GM23338 (cell line): ENCODE measurements around the gene LRRC27. TPM values are rescaled to one million over a fixed set of nuclear protein-coding genes. Genes with fewer than 3 reads are reported as not detected.

Source experiments
- ATAC-seq: fragments of 200-7000 bp; cut with Tn5 transposase; 3 replicates; pipeline ENCODE4 v1.9.1; 2020
- DNase-seq: peaks from one replicate; pipeline ENCODE4 v3.0.0-alpha.2; 2015; ENCODE audit warnings: low spot score
- H2AFZ ChIP-seq: fragments of 200-600 bp; sonication (generic); 2 replicates; pipeline ENCODE4 v1.8.0; 2016; ENCODE audit warnings: antibody characterized with exemption, mild to moderate bottlenecking, moderate library complexity
- H3F3A ChIP-seq: fragments of 200-600 bp; sonication (generic); replicated peaks from 2 replicates; pipeline ENCODE4 v1.8.0; 2017; ENCODE audit warnings: antibody characterized with exemption, mixed run types, low read depth
- H3K27ac ChIP-seq: fragments of 200-600 bp; sonication (generic); 2 replicates; pipeline ENCODE4 v1.6.1; 2016; ENCODE audit warnings: low read depth
- H3K27me3 ChIP-seq: fragments of 200-600 bp; sonication (generic); 2 replicates; pipeline ENCODE4 v1.8.0; 2016; ENCODE audit warnings: mild to moderate bottlenecking, mixed run types, moderate library complexity; ENCODE audit not compliant: insufficient read depth
- H3K36me3 ChIP-seq: fragments of 200-600 bp; sonication (generic); 2 replicates; pipeline ENCODE4 v1.8.0; 2016; ENCODE audit warnings: mild to moderate bottlenecking; ENCODE audit not compliant: insufficient read depth
- H3K4me1 ChIP-seq: fragments of 200-600 bp; sonication (generic); 2 replicates; pipeline ENCODE4 v1.8.0; 2016; ENCODE audit warnings: mild to moderate bottlenecking, moderate library complexity; ENCODE audit not compliant: insufficient read depth
- H3K4me2 ChIP-seq: fragments of 200-600 bp; sonication (generic); 2 replicates; pipeline ENCODE4 v1.7.1; 2017; ENCODE audit warnings: mixed run types
- H3K4me3 ChIP-seq: fragments of 200-600 bp; sonication (generic); 2 replicates; pipeline ENCODE4 v1.6.1; 2016; ENCODE audit warnings: mixed run types
- H3K79me2 ChIP-seq: fragments of 200-600 bp; sonication (generic); replicated peaks from 2 replicates; pipeline ENCODE4 v1.8.0; 2017; ENCODE audit warnings: mild to moderate bottlenecking; ENCODE audit not compliant: insufficient read depth
- H3K9me2 ChIP-seq: fragments of 200-600 bp; sonication (generic); 2 replicates; pipeline ENCODE4 v1.8.0; 2017; ENCODE audit not compliant: insufficient read depth
- H4K20me1 ChIP-seq: fragments of 200-600 bp; sonication (generic); replicated peaks from 2 replicates; pipeline ENCODE4 v1.8.0; 2017; ENCODE audit warnings: mild to moderate bottlenecking; ENCODE audit not compliant: insufficient read depth
- H3K27ac Mint-ChIP-seq: 2 replicates; pipeline ENCODE4 v1.8.0; 2020; ENCODE audit warnings: inconsistent platforms, mild to moderate bottlenecking, moderate library complexity, mixed read lengths
- H3K27me3 Mint-ChIP-seq: 3 replicates; pipeline ENCODE4 v1.8.0; 2022; ENCODE audit warnings: low read depth, mild to moderate bottlenecking, moderate library complexity, mixed read lengths, inconsistent platforms; ENCODE audit not compliant: insufficient read depth, poor library complexity
- H3K36me3 Mint-ChIP-seq: 3 replicates; pipeline ENCODE4 v1.8.0; 2021; ENCODE audit warnings: low read depth, mild to moderate bottlenecking, inconsistent platforms, moderate library complexity, mixed read lengths
- H3K4me1 Mint-ChIP-seq: 3 replicates; pipeline ENCODE4 v1.8.0; 2020; ENCODE audit warnings: mild to moderate bottlenecking, inconsistent platforms, mixed read lengths
- H3K4me3 Mint-ChIP-seq: 3 replicates; pipeline ENCODE4 v1.8.0; 2021; ENCODE audit warnings: moderate library complexity, mild to moderate bottlenecking, inconsistent platforms, mixed read lengths
- H3K9me3 Mint-ChIP-seq: 3 replicates; pipeline ENCODE4 v1.8.0; 2020; ENCODE audit warnings: moderate library complexity, mild to moderate bottlenecking, inconsistent platforms, mixed read lengths
- CREB1 ChIP-seq: fragments of 250-450 bp; sonication (Bioruptor Pico); IDR thresholded peaks from 2 replicates; pipeline ENCODE4 v1.5.0; 2020; ENCODE audit warnings: low read depth, mild to moderate bottlenecking, moderate library complexity
- EZH2 ChIP-seq: fragments of 200-600 bp; sonication (generic); IDR thresholded peaks from one replicate; pipeline ENCODE4 v1.8.0; 2017; ENCODE audit warnings: antibody characterized with exemption, mild to moderate bottlenecking, low read depth; ENCODE audit not compliant: unreplicated experiment
- EZH2phosphoT487 ChIP-seq: fragments of 200-600 bp; sonication (generic); IDR thresholded peaks from one replicate; pipeline ENCODE4 v1.8.1; 2018; ENCODE audit warnings: antibody characterized with exemption; ENCODE audit not compliant: unreplicated experiment
- JUNB ChIP-seq: IDR thresholded peaks from one replicate; pipeline ENCODE4 v1.6.1; 2016; ENCODE audit warnings: antibody characterized with exemption; ENCODE audit not compliant: unreplicated experiment
- NANOG ChIP-seq: IDR thresholded peaks from 2 replicates; pipeline ENCODE4 v1.6.1; 2016; ENCODE audit warnings: antibody characterized with exemption, borderline replicate concordance
- POLR2AphosphoS5 ChIP-seq: IDR thresholded peaks from 2 replicates; pipeline ENCODE4 v1.6.1; 2016; ENCODE audit warnings: antibody characterized with exemption, low read depth
- STAT1 ChIP-seq: IDR thresholded peaks from one replicate; pipeline ENCODE4 v1.6.1; 2016; ENCODE audit warnings: antibody characterized with exemption; ENCODE audit not compliant: unreplicated experiment
- ZNF114 ChIP-seq: fragments of 250-450 bp; sonication (Bioruptor Pico); IDR thresholded peaks from 2 replicates; pipeline ENCODE4 v1.5.0; 2020; ENCODE audit warnings: mild to moderate bottlenecking, moderate library complexity
- ZNF331 ChIP-seq: fragments of 250-450 bp; sonication (Bioruptor Pico); IDR thresholded peaks from 2 replicates; pipeline ENCODE4 v1.5.0; 2020; ENCODE audit warnings: low read depth, mild to moderate bottlenecking, moderate library complexity
- polyA plus RNA-seq: library from polyadenylated mRNA; unstranded; fragments of >200 nt; fragmentation: Nextera tagmentation; extraction: Ambion mirVana; gene quantifications from 2 replicates; pipeline ENCODE4 v1.2.1, GENCODE V29; 2016
- total RNA-seq: library from RNA; depleted of rRNA; stranded (reverse); fragments of >200 nt; shearing (Covaris generic); gene quantifications from 2 replicates; pipeline ENCODE4 v1.2.3, GENCODE V29; 2014
- TF ChIP-seq, protein P1 (sequence below), 2 experiments: fragments of 200-600 bp in 1 of 2; sonication (generic) in 1 of 2; conservative IDR thresholded peaks; 2 replicates each; pipeline versions ENCODE4 v1.5.1 to v1.6.1; 2016 to 2017; ENCODE audit warnings: antibody characterized with exemption in 2 of 2, low read depth in 2 of 2, mild to moderate bottlenecking in 2 of 2, moderate library complexity in 1 of 2
- TF ChIP-seq, protein P2 (sequence below): IDR thresholded peaks from one replicate; pipeline ENCODE4 v1.6.1; 2018; ENCODE audit warnings: antibody characterized with exemption; ENCODE audit not compliant: unreplicated experiment
- TF ChIP-seq, protein P3 (sequence below): IDR thresholded peaks from 2 replicates; pipeline ENCODE4 v1.6.1; 2016; ENCODE audit warnings: antibody characterized with exemption

The LRRC27 gene
- total and polyA plus RNA-seq, 2 experiments from 2014 or later = 2.9 to 3.5 TPM

GRCh38 chr10:132342553-132342952 is 10.6 kb downstream of the LRRC27 start:
- Mint-ChIP-seq H3K27ac (no peak overlapping the region), H3K4me3 (no peak overlapping the region), H3K27me3 (peaks cover 2% of the 10 kb centered on the region), H3K36me3 (peaks cover 3% of the 10 kb centered on the region; the same call in 1 of the 3 replicates), H3K4me1 (peaks cover 5% of the 10 kb centered on the region), H3K9me3 (no peaks in the 10 kb centered on the region)
- ATAC-seq = no peak
- no peak overlapping the region for H3K4me2 ChIP-seq
- H4K20me1 ChIP-seq = no peaks in the 10 kb centered on the region
- H3K27ac ChIP-seq = no peak overlapping the region
- no peak for DNase-seq
- no peaks in the 10 kb centered on the region for H3F3A ChIP-seq
- H3K27me3 ChIP-seq = no peaks in the 10 kb centered on the region
- H3K4me3 ChIP-seq = no peak overlapping the region
- H3K9me2 ChIP-seq = no peaks in the 10 kb centered on the region
- H3K79me2 ChIP-seq = no peaks in the 10 kb centered on the region
- no peaks in the 10 kb centered on the region for H3K4me1 ChIP-seq
- H3K36me3 ChIP-seq = no peaks in the 10 kb centered on the region
- no peak overlapping the region for H2AFZ ChIP-seq
- TF ChIP-seq ZNF114 = no peak
- TF ChIP-seq, protein P1, sequence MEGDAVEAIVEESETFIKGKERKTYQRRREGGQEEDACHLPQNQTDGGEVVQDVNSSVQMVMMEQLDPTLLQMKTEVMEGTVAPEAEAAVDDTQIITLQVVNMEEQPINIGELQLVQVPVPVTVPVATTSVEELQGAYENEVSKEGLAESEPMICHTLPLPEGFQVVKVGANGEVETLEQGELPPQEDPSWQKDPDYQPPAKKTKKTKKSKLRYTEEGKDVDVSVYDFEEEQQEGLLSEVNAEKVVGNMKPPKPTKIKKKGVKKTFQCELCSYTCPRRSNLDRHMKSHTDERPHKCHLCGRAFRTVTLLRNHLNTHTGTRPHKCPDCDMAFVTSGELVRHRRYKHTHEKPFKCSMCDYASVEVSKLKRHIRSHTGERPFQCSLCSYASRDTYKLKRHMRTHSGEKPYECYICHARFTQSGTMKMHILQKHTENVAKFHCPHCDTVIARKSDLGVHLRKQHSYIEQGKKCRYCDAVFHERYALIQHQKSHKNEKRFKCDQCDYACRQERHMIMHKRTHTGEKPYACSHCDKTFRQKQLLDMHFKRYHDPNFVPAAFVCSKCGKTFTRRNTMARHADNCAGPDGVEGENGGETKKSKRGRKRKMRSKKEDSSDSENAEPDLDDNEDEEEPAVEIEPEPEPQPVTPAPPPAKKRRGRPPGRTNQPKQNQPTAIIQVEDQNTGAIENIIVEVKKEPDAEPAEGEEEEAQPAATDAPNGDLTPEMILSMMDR (conservative IDR thresholded peaks at IDR 0.05; ENCODE audit: low read depth in 2 of 2) = no peak

GRCh38 chr10:132344386-132344785 is 12.4 kb downstream of the LRRC27 start:
- ATAC-seq (no peak), DNase-seq (no peak)
- Histone ChIP-seq H3K79me2 (no peaks in the 10 kb centered on the region), H3K36me3 (no peaks in the 10 kb centered on the region), H3K9me2 (no peaks in the 10 kb centered on the region), H2AFZ (no peak overlapping the region), H4K20me1 (no peaks in the 10 kb centered on the region), H3K27ac (no peak overlapping the region), H3K27me3 (no peaks in the 10 kb centered on the region), H3K4me3 (no peak overlapping the region), H3K4me2 (no peak overlapping the region), H3K4me1 (no peaks in the 10 kb centered on the region), H3F3A (no peaks in the 10 kb centered on the region)
- Mint-ChIP-seq H3K27me3 (peaks cover 2% of the 10 kb centered on the region), H3K27ac (no peak overlapping the region), H3K4me3 (no peak overlapping the region), H3K36me3 (peaks cover 3% of the 10 kb centered on the region; the same call in 1 of the 3 replicates), H3K9me3 (no peaks in the 10 kb centered on the region), H3K4me1 (peaks cover 3% of the 10 kb centered on the region; the same call in 2 of the 3 replicates)
- TF ChIP-seq CREB1 (CRISPR knock-in tag) = no peak
- no peak for TF ChIP-seq ZNF331
- TF ChIP-seq POLR2AphosphoS5 = no peak
- TF ChIP-seq, protein P2, sequence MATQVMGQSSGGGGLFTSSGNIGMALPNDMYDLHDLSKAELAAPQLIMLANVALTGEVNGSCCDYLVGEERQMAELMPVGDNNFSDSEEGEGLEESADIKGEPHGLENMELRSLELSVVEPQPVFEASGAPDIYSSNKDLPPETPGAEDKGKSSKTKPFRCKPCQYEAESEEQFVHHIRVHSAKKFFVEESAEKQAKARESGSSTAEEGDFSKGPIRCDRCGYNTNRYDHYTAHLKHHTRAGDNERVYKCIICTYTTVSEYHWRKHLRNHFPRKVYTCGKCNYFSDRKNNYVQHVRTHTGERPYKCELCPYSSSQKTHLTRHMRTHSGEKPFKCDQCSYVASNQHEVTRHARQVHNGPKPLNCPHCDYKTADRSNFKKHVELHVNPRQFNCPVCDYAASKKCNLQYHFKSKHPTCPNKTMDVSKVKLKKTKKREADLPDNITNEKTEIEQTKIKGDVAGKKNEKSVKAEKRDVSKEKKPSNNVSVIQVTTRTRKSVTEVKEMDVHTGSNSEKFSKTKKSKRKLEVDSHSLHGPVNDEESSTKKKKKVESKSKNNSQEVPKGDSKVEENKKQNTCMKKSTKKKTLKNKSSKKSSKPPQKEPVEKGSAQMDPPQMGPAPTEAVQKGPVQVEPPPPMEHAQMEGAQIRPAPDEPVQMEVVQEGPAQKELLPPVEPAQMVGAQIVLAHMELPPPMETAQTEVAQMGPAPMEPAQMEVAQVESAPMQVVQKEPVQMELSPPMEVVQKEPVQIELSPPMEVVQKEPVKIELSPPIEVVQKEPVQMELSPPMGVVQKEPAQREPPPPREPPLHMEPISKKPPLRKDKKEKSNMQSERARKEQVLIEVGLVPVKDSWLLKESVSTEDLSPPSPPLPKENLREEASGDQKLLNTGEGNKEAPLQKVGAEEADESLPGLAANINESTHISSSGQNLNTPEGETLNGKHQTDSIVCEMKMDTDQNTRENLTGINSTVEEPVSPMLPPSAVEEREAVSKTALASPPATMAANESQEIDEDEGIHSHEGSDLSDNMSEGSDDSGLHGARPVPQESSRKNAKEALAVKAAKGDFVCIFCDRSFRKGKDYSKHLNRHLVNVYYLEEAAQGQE = no peak
- no peak for TF ChIP-seq ZNF114
- TF ChIP-seq NANOG = no peak
- TF ChIP-seq, protein P1 (conservative IDR thresholded peaks at IDR 0.05; ENCODE audit: low read depth in 2 of 2) = no peak
- no peak for TF ChIP-seq EZH2phosphoT487
- TF ChIP-seq, protein P3, sequence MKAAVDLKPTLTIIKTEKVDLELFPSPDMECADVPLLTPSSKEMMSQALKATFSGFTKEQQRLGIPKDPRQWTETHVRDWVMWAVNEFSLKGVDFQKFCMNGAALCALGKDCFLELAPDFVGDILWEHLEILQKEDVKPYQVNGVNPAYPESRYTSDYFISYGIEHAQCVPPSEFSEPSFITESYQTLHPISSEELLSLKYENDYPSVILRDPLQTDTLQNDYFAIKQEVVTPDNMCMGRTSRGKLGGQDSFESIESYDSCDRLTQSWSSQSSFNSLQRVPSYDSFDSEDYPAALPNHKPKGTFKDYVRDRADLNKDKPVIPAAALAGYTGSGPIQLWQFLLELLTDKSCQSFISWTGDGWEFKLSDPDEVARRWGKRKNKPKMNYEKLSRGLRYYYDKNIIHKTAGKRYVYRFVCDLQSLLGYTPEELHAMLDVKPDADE = no peak
- TF ChIP-seq JUNB = no peak
- no peak for TF ChIP-seq STAT1
- no peak for TF ChIP-seq EZH2
